ENCODE measurements around the gene FRMD4A. TPM values are rescaled to one million over a fixed set of nuclear protein-coding genes. Genes with fewer than 3 reads are reported as not detected.
A peak's percentile ranks its signal among the peaks of the same experiment; 100 is the strongest.

The FRMD4A gene
- total and polyA plus RNA-seq, 5 donors from 2014 or later, result 0.34 to 2.4 (median 0.54) TPM

- H3K27me3 Mint-ChIP-seq, result peaks cover 11% of the 10 kb centered on the region
Observed at GRCh38 chr10:13969118-13969791, 361.5 kb downstream of the FRMD4A start.

GRCh38 chr10:13961853-13962252 lies 368.9 kb downstream of the FRMD4A start:
- Mint-ChIP-seq H3K9me3 (peaks cover 0 to 2% (median 0%) of the 10 kb centered on the region in 7 donors), H3K4me3 (no peak overlapping the region), H3K27ac (no peak overlapping the region), H3K27me3 (peaks cover 16% of the 10 kb centered on the region), H3K4me1 (peaks cover 0 to 10% (median 5%) of the 10 kb centered on the region in 4 donors), H3K36me3 (no peaks in the 10 kb centered on the region)
- Histone ChIP-seq H3K27me3 (ENCODE audit: control insufficient read depth, insufficient read depth, low read length) (no peaks in the 10 kb centered on the region), H3K4me1 (ENCODE audit: control insufficient read depth, insufficient read depth, low read length, poor library complexity, severe bottlenecking) (no peaks in the 10 kb centered on the region), H3K36me3 (ENCODE audit: control insufficient read depth, insufficient read depth, low read length) (no peaks in the 10 kb centered on the region), H3K27ac (ENCODE audit: insufficient read depth, low read length, poor library complexity, severe bottlenecking) (no peak overlapping the region), H3K9me3 (ENCODE audit: control insufficient read depth in 2 of 2, low read length in 2 of 2) (no peaks in the 10 kb centered on the region), H3K4me3 (ENCODE audit: low read depth, low read length) (no peak overlapping the region)
- ATAC-seq (ENCODE audit: low read depth in 2 of 2) (no peak), DNase-seq (no peak)

More at GRCh38 chr10:13969118-13969791, 361.5 kb downstream of the FRMD4A start:
- H3K27me3 ChIP-seq (ENCODE audit: control insufficient read depth, insufficient read depth, low read length), result no peaks in the 10 kb centered on the region
- H3K4me3 Mint-ChIP-seq, result peak overlapping the region in 1 of 4 donors; percentile 24
- H3K4me1 Mint-ChIP-seq, result no peaks in the 10 kb centered on the region
- no peak for DNase-seq
- peaks cover 0 to 3% (median 0%) of the 10 kb centered on the region in 7 donors for H3K9me3 Mint-ChIP-seq
- no peaks in the 10 kb centered on the region for H3K36me3 Mint-ChIP-seq
- no peak overlapping the region for H3K27ac Mint-ChIP-seq
- H3K36me3 ChIP-seq (ENCODE audit: control insufficient read depth, insufficient read depth, low read length), result no peaks in the 10 kb centered on the region
- H3K27ac ChIP-seq (ENCODE audit: insufficient read depth, low read length, poor library complexity, severe bottlenecking), result no peak overlapping the region
- H3K9me3 ChIP-seq (ENCODE audit: control insufficient read depth in 2 of 2, low read length in 2 of 2), result no peaks in the 10 kb centered on the region
- no peak overlapping the region for H3K4me3 ChIP-seq (ENCODE audit: low read depth, low read length)
- no peaks in the 10 kb centered on the region for H3K4me1 ChIP-seq (ENCODE audit: control insufficient read depth, insufficient read depth, low read length, poor library complexity, severe bottlenecking)
- no peak for ATAC-seq (ENCODE audit: low read depth in 2 of 2)

- Histone ChIP-seq H3K36me3 (ENCODE audit: control insufficient read depth, insufficient read depth, low read length) (no peaks in the 10 kb centered on the region), H3K9me3 (ENCODE audit: control insufficient read depth in 2 of 2, low read length in 2 of 2) (no peaks in the 10 kb centered on the region), H3K27me3 (ENCODE audit: control insufficient read depth, insufficient read depth, low read length) (no peaks in the 10 kb centered on the region), H3K27ac (ENCODE audit: insufficient read depth, low read length, poor library complexity, severe bottlenecking) (no peak overlapping the region), H3K4me1 (ENCODE audit: control insufficient read depth, insufficient read depth, low read length, poor library complexity, severe bottlenecking) (no peaks in the 10 kb centered on the region), H3K4me3 (ENCODE audit: low read depth, low read length) (no peak overlapping the region)
- Mint-ChIP-seq H3K36me3 (no peaks in the 10 kb centered on the region), H3K27me3 (peaks cover 15% of the 10 kb centered on the region), H3K4me3 (no peak overlapping the region), H3K9me3 (peaks cover 0 to 2% (median 0%) of the 10 kb centered on the region in 7 donors), H3K27ac (no peak overlapping the region), H3K4me1 (peaks cover 0 to 10% (median 7%) of the 10 kb centered on the region in 4 donors)
- DNase-seq (no peak), ATAC-seq (ENCODE audit: low read depth in 2 of 2) (no peak)
Observed at GRCh38 chr10:13961097-13961496, 369.6 kb downstream of the FRMD4A start.

GRCh38 chr10:13960603-13961002 lies 370.1 kb downstream of the FRMD4A start:
- H3K36me3 Mint-ChIP-seq, result no peaks in the 10 kb centered on the region

GRCh38 chr10:13959443-13960359 lies 371.0 kb downstream of the FRMD4A start:
- Mint-ChIP-seq H3K9me3 (peaks cover 0 to 2% (median 0%) of the 10 kb centered on the region in 7 donors), H3K27me3 (peaks cover 9% of the 10 kb centered on the region), H3K4me1 (peaks cover 0 to 10% (median 7%) of the 10 kb centered on the region in 4 donors), H3K27ac (no peak overlapping the region), H3K36me3 (no peaks in the 10 kb centered on the region), H3K4me3 (no peak overlapping the region)
- no peaks in the 10 kb centered on the region for H3K4me1 ChIP-seq (ENCODE audit: control insufficient read depth, insufficient read depth, low read length, poor library complexity, severe bottlenecking)
- no peak for ATAC-seq (ENCODE audit: low read depth in 2 of 2)
- H3K4me3 ChIP-seq (ENCODE audit: low read depth, low read length), result no peak overlapping the region
- H3K27ac ChIP-seq (ENCODE audit: insufficient read depth, low read length, poor library complexity, severe bottlenecking), result no peak overlapping the region
- no peaks in the 10 kb centered on the region for H3K27me3 ChIP-seq (ENCODE audit: control insufficient read depth, insufficient read depth, low read length)
- no peaks in the 10 kb centered on the region for H3K9me3 ChIP-seq (ENCODE audit: control insufficient read depth in 2 of 2, low read length in 2 of 2)
- DNase-seq, result no peak
- H3K36me3 ChIP-seq (ENCODE audit: control insufficient read depth, insufficient read depth, low read length), result no peaks in the 10 kb centered on the region

More at GRCh38 chr10:13960603-13961002, 370.1 kb downstream of the FRMD4A start:
- Histone ChIP-seq H3K4me3 (ENCODE audit: low read depth, low read length) (no peak overlapping the region), H3K27ac (ENCODE audit: insufficient read depth, low read length, poor library complexity, severe bottlenecking) (no peak overlapping the region), H3K4me1 (ENCODE audit: control insufficient read depth, insufficient read depth, low read length, poor library complexity, severe bottlenecking) (no peaks in the 10 kb centered on the region), H3K36me3 (ENCODE audit: control insufficient read depth, insufficient read depth, low read length) (no peaks in the 10 kb centered on the region), H3K9me3 (ENCODE audit: control insufficient read depth in 2 of 2, low read length in 2 of 2) (no peaks in the 10 kb centered on the region), H3K27me3 (ENCODE audit: control insufficient read depth, insufficient read depth, low read length) (no peaks in the 10 kb centered on the region)
- Mint-ChIP-seq H3K4me1 (peaks cover 0 to 10% (median 7%) of the 10 kb centered on the region in 4 donors), H3K4me3 (no peak overlapping the region), H3K27me3 (peaks cover 15% of the 10 kb centered on the region), H3K27ac (no peak overlapping the region), H3K9me3 (peaks cover 0 to 2% (median 0%) of the 10 kb centered on the region in 7 donors)
- no peak for DNase-seq
- no peak for ATAC-seq (ENCODE audit: low read depth in 2 of 2)

GRCh38 chr10:13957856-13958255 lies 372.9 kb downstream of the FRMD4A start:
- no peak overlapping the region for H3K4me3 ChIP-seq (ENCODE audit: low read depth, low read length)
- H3K36me3 Mint-ChIP-seq, result peaks cover 7% of the 10 kb centered on the region
- peaks cover 9% of the 10 kb centered on the region for H3K27me3 Mint-ChIP-seq
- peak overlapping the region in 1 of 3 donors; percentile 97 for H3K27ac Mint-ChIP-seq
- no peak overlapping the region for H3K4me3 Mint-ChIP-seq
- H3K4me1 Mint-ChIP-seq, result peaks cover 0 to 10% (median 6%) of the 10 kb centered on the region in 4 donors
- H3K9me3 Mint-ChIP-seq, result peaks cover 0 to 2% (median 0%) of the 10 kb centered on the region in 7 donors
- no peak for DNase-seq
- no peak overlapping the region for H3K27ac ChIP-seq (ENCODE audit: insufficient read depth, low read length, poor library complexity, severe bottlenecking)
- H3K36me3 ChIP-seq (ENCODE audit: control insufficient read depth, insufficient read depth, low read length), result no peaks in the 10 kb centered on the region
- no peak for ATAC-seq (ENCODE audit: low read depth in 2 of 2)
- H3K4me1 ChIP-seq (ENCODE audit: control insufficient read depth, insufficient read depth, low read length, poor library complexity, severe bottlenecking), result no peaks in the 10 kb centered on the region
- no peaks in the 10 kb centered on the region for H3K27me3 ChIP-seq (ENCODE audit: control insufficient read depth, insufficient read depth, low read length)
- no peaks in the 10 kb centered on the region for H3K9me3 ChIP-seq (ENCODE audit: control insufficient read depth in 2 of 2, low read length in 2 of 2)

GRCh38 chr10:13956826-13957225 lies 373.9 kb downstream of the FRMD4A start:
- peaks cover 0 to 2% (median 0%) of the 10 kb centered on the region in 7 donors for H3K9me3 Mint-ChIP-seq
- Histone ChIP-seq H3K27me3 (ENCODE audit: control insufficient read depth, insufficient read depth, low read length) (no peaks in the 10 kb centered on the region), H3K4me1 (ENCODE audit: control insufficient read depth, insufficient read depth, low read length, poor library complexity, severe bottlenecking) (no peaks in the 10 kb centered on the region), H3K9me3 (ENCODE audit: control insufficient read depth in 2 of 2, low read length in 2 of 2) (no peaks in the 10 kb centered on the region), H3K36me3 (ENCODE audit: control insufficient read depth, insufficient read depth, low read length) (no peaks in the 10 kb centered on the region), H3K27ac (ENCODE audit: insufficient read depth, low read length, poor library complexity, severe bottlenecking) (no peak overlapping the region), H3K4me3 (ENCODE audit: low read depth, low read length) (no peak overlapping the region)
- DNase-seq (no peak), ATAC-seq (ENCODE audit: low read depth in 2 of 2) (no peak)
- H3K36me3 Mint-ChIP-seq, result peaks cover 7% of the 10 kb centered on the region
- H3K27me3 Mint-ChIP-seq, result peaks cover 9% of the 10 kb centered on the region
- H3K4me1 Mint-ChIP-seq, result peaks cover 0 to 9% (median 6%) of the 10 kb centered on the region in 4 donors
- no peak overlapping the region for H3K27ac Mint-ChIP-seq
- H3K4me3 Mint-ChIP-seq, result no peak overlapping the region
